ENCODE data around the gene BNC2.

GRCh38 chr9:16642421-16643109 lies 227.9 kb downstream of the BNC2 start:
- TF ChIP-seq EZH2 (IDR thresholded peaks at IDR 0.05; ENCODE audit: insufficient read depth, low read length) (no peak), CTCF (IDR thresholded peaks at IDR 0.05; ENCODE audit: insufficient read depth, low read depth, low read length) (no peak)

All from astrocyte (in vitro differentiated cells and primary cell).